Osteoblast (primary cell): ENCODE data around the gene ADAM19. TPM values are rescaled to one million over a fixed set of nuclear protein-coding genes. Genes with fewer than 3 reads are reported as not detected.

Source experiments
- DNase-seq: peaks from one replicate; pipeline ENCODE4 v3.0.0; 2011; ENCODE audit warnings: low spot score, mixed read lengths; ENCODE audit not compliant: insufficient read length; ENCODE audit errors: missing footprints
- H2AFZ ChIP-seq: 2 replicates; pipeline ENCODE4 v1.6.0; 2011; ENCODE audit warnings: mild to moderate bottlenecking, low read length
- H3K27ac ChIP-seq: 2 replicates; pipeline ENCODE4 v1.5.1; 2011; ENCODE audit warnings: mild to moderate bottlenecking, low read depth, low read length, moderate library complexity
- H3K27me3 ChIP-seq: 2 replicates; pipeline ENCODE4 v1.6.0; 2012; ENCODE audit warnings: mild to moderate bottlenecking, control low read depth, inconsistent platforms, low read length, moderate library complexity; ENCODE audit not compliant: insufficient read depth
- H3K36me3 ChIP-seq: 2 replicates; pipeline ENCODE4 v1.5.1; 2011; ENCODE audit warnings: mild to moderate bottlenecking, low read length, control low read depth, moderate library complexity; ENCODE audit not compliant: insufficient read depth
- H3K4me1 ChIP-seq: 2 replicates; pipeline ENCODE4 v1.5.1; 2011; ENCODE audit warnings: mild to moderate bottlenecking, low read length, control low read depth, moderate library complexity; ENCODE audit not compliant: insufficient read depth
- H3K4me2 ChIP-seq: 2 replicates; pipeline ENCODE4 v1.6.0; 2011; ENCODE audit warnings: mild to moderate bottlenecking, low read length; ENCODE audit not compliant: insufficient read depth
- H3K4me3 ChIP-seq: fragments of 200-600 bp; sonication (generic); 3 replicates; pipeline ENCODE4 v1.5.1; 2012; ENCODE audit warnings: mild to moderate bottlenecking, low read length, inconsistent platforms; ENCODE audit not compliant: insufficient read depth
- H3K79me2 ChIP-seq: 2 replicates; pipeline ENCODE4 v1.6.0; 2012; ENCODE audit warnings: mild to moderate bottlenecking, low read length, control low read depth, inconsistent platforms; ENCODE audit not compliant: insufficient read depth
- H3K9me3 ChIP-seq: 2 replicates; pipeline ENCODE4 v1.5.1; 2011; ENCODE audit warnings: low read depth, low read length, control low read depth
- H4K20me1 ChIP-seq: 2 replicates; pipeline ENCODE4 v1.6.0; 2012; ENCODE audit warnings: mild to moderate bottlenecking, low read length, control low read depth; ENCODE audit not compliant: insufficient read depth
- total RNA-seq: library from RNA; depleted of rRNA; stranded (reverse); fragments of >200 nt; gene quantifications from 2 replicates; pipeline ENCODE4 v1.2.3, GENCODE V29; 2012
- TF ChIP-seq, protein P1 (sequence below): IDR thresholded peaks from 2 replicates; pipeline ENCODE4 v1.5.1; 2011; ENCODE audit warnings: mild to moderate bottlenecking, low read depth, low read length, moderate library complexity; ENCODE audit errors: extremely low read depth

Gene ADAM19
- total RNA-seq, 1 donor: 14.5 TPM

DNA sequence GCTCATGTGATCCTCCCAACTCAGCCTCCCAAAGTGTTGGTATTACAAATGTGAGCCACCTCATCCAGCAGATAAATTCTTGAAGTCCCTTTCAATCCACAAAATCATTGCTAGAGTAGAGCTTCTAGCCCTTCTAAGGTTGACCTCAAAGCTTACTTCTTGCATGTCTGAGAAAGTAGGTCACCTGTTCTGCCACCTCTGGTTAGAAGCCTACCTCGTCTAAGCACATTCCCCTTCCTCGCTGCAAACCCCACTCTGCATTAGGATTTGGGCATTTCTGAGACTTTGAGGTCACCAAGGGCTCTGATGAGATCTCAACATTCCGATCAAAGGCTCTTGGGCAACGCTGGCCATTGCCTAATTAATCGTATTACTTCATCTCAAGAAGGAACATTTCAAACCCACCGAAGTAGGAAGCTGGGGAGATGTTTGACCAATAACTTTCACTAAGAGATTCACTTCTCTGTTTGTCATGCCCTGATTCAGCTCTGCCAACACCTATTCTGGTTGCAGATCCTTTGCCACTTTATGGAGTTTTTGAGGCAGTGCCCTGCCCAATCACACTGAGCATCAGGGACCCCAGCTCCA, 8.6 kb downstream of the ADAM19 start:
- H3K4me2 ChIP-seq: no peak overlapping the region
- H3K27me3 ChIP-seq: no peaks in the 10 kb centered on the region
- H3K4me3 ChIP-seq: no peak overlapping the region
- H3K79me2 ChIP-seq: peaks cover 18% of the 10 kb centered on the region
- H3K27ac ChIP-seq: no peak overlapping the region
- no peak overlapping the region for H2AFZ ChIP-seq
- no peaks in the 10 kb centered on the region for H4K20me1 ChIP-seq
- peaks cover 33% of the 10 kb centered on the region for H3K4me1 ChIP-seq
- TF ChIP-seq, protein P1, sequence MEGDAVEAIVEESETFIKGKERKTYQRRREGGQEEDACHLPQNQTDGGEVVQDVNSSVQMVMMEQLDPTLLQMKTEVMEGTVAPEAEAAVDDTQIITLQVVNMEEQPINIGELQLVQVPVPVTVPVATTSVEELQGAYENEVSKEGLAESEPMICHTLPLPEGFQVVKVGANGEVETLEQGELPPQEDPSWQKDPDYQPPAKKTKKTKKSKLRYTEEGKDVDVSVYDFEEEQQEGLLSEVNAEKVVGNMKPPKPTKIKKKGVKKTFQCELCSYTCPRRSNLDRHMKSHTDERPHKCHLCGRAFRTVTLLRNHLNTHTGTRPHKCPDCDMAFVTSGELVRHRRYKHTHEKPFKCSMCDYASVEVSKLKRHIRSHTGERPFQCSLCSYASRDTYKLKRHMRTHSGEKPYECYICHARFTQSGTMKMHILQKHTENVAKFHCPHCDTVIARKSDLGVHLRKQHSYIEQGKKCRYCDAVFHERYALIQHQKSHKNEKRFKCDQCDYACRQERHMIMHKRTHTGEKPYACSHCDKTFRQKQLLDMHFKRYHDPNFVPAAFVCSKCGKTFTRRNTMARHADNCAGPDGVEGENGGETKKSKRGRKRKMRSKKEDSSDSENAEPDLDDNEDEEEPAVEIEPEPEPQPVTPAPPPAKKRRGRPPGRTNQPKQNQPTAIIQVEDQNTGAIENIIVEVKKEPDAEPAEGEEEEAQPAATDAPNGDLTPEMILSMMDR: no peak
- H3K36me3 ChIP-seq: peaks cover 18% of the 10 kb centered on the region
- no peaks in the 10 kb centered on the region for H3K9me3 ChIP-seq
- DNase-seq: no peak

DNA sequence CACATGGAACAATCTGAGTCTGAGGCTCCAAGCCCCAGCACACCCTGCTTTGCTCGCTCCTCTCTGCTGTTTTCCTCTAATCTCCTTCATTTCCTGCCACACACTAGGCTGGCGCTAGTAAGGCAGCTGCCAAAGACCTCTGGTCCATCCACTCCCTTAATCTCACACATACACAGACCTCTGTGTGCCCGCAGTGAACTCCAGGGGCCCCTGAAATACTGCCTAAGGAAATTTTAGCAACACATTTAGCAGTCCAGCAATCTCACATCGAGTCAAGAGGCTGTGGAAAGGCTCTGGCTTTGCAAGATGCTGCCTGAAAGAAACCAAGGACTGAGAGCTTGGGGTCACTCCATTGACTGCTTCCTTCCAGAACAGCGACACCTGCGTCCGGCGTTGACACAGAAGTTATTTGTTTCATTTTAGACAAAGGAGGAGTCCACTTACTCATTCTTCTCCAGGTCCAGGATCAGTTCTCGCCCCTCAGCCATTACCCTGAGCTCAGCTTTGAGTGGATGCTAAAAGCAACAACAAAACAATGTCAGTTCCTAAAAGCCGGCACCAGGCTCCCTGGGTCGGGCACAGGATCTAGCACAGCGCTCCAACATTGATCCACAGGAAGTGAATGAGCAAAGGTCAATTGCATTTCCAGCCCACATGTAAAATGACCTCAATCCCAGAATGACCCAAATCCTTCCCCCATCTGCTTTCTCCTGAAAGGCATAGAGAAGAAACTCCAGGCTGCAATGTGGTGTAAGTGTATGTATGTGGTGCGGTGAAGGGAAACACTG, 11.5 kb downstream of the ADAM19 start:
- DNase-seq: peak; percentile 18
- TF ChIP-seq, protein P1: no peak
- Histone ChIP-seq H3K9me3 (no peaks in the 10 kb centered on the region), H3K79me2 (peaks cover 18% of the 10 kb centered on the region), H3K4me1 (peaks cover 50% of the 10 kb centered on the region), H3K27ac (peak overlapping the region; percentile 86), H3K36me3 (peaks cover 4% of the 10 kb centered on the region), H3K4me2 (peak overlapping the region; percentile 53), H4K20me1 (no peaks in the 10 kb centered on the region), H3K27me3 (no peaks in the 10 kb centered on the region), H2AFZ (peak overlapping the region; percentile 59), H3K4me3 (no peak overlapping the region)

DNA sequence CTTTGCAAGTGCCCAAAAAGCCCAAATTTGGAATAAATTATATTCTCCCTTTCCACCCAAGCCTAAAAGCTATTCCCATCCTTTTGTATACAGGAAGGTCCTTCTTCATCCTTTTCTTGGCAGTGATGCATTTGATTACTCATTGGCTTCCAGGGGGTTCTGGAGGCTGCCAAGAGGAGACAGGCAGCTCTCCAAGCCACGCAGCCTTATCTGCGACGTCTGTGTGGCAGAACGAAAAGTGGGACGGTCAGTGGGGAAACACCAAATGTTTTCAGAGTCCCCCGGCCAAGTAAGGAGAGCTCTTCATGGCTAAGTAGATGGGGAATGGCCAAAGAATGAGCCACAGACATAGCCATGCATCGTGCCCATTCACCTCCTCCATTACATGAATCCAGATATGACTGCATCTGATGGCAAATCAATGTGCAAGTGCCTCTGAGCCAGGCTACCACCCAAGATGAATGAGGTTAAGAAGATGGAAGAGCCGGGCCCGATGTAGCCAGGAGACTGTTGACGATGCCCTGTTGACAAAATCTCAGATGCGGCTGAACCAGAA, 12.1 kb downstream of the ADAM19 start:
- Histone ChIP-seq H3K27me3 (no peaks in the 10 kb centered on the region), H3K4me2 (peak overlapping the region; percentile 53), H3K79me2 (peaks cover 18% of the 10 kb centered on the region), H3K4me1 (peaks cover 57% of the 10 kb centered on the region), H3K27ac (peak overlapping the region; percentile 86), H3K9me3 (no peaks in the 10 kb centered on the region), H3K4me3 (no peak overlapping the region), H2AFZ (peak overlapping the region; percentile 59), H4K20me1 (no peaks in the 10 kb centered on the region), H3K36me3 (no peaks in the 10 kb centered on the region)
- peak; percentile 90 for DNase-seq
- TF ChIP-seq, protein P1: no peak

DNA sequence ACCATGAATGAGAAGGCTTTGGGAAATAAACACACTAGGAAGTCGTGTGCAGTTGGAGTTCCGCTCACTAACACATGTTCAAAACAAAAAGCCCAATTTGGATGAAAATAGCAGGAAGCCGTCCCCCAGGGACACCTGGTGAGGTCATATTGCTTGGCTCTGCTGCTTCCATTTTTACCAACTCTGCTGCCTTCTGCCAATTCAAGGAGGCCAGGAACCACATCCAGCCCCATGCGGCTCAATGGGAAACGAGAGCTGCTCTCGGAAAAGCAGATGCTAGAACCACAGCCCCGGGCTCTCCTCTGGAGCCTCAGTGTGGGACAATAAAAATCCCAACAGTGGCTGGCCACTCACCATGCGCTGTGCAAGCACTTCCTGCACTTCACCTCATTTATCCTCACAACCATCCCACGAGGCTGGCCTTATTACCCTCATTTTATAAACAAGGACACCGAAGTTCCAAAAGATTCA, 13.4 kb downstream of the ADAM19 start:
- TF ChIP-seq, protein P1: no peak
- Histone ChIP-seq H3K27me3 (no peaks in the 10 kb centered on the region), H3K4me3 (no peak overlapping the region), H3K36me3 (no peaks in the 10 kb centered on the region), H3K79me2 (peaks cover 22% of the 10 kb centered on the region), H3K4me1 (peaks cover 69% of the 10 kb centered on the region), H4K20me1 (peaks cover 3% of the 10 kb centered on the region), H2AFZ (no peak overlapping the region), H3K9me3 (no peaks in the 10 kb centered on the region), H3K27ac (peak overlapping the region; percentile 86), H3K4me2 (no peak overlapping the region)
- peak; percentile 45 for DNase-seq
